KMS-11 (cell line): Measurements from ENCODE around the gene MEIOB.

ENCODE experiments used
- H2AFZ ChIP-seq: fragments of 200-600 bp; sonication (generic); 2 replicates; pipeline ENCODE4 v1.6.1; 2016; ENCODE audit warnings: antibody characterized with exemption, mixed run types, low read depth
- H3K27ac ChIP-seq: fragments of 200-600 bp; sonication (generic); 2 replicates; pipeline ENCODE4 v1.6.1; 2016; ENCODE audit warnings: mild to moderate bottlenecking, mixed run types
- H3K27me3 ChIP-seq: fragments of 200-600 bp; sonication (generic); 2 replicates; pipeline ENCODE4 v1.6.1; 2017; ENCODE audit warnings: mild to moderate bottlenecking, low read depth, mixed run types, moderate library complexity; ENCODE audit not compliant: insufficient read depth
- H3K36me3 ChIP-seq: fragments of 200-600 bp; sonication (generic); 2 replicates; pipeline ENCODE4 v1.6.1; 2017; ENCODE audit warnings: mild to moderate bottlenecking, mixed run types; ENCODE audit not compliant: insufficient read depth
- H3K4me1 ChIP-seq: fragments of 200-600 bp; sonication (generic); 2 replicates; pipeline ENCODE4 v1.6.1; 2016; ENCODE audit warnings: mild to moderate bottlenecking, low read depth, mixed run types; ENCODE audit not compliant: poor library complexity, severe bottlenecking
- H3K4me2 ChIP-seq: fragments of 200-600 bp; sonication (generic); 2 replicates; pipeline ENCODE4 v1.7.0; 2016; ENCODE audit warnings: mild to moderate bottlenecking, mixed run types
- H3K4me3 ChIP-seq: fragments of 200-600 bp; sonication (generic); IDR thresholded peaks from 2 replicates; pipeline ENCODE4 v1.6.1; 2017; ENCODE audit warnings: low read depth, low read length, mixed read lengths; ENCODE audit not compliant: insufficient read depth
- H3K79me2 ChIP-seq: fragments of 200-600 bp; sonication (generic); 2 replicates; pipeline ENCODE4 v1.6.1; 2016; ENCODE audit warnings: low read depth, mixed run types; ENCODE audit not compliant: insufficient read depth
- H3K9ac ChIP-seq: fragments of 200-600 bp; sonication (generic); 2 replicates; pipeline ENCODE4 v1.6.1; 2016; ENCODE audit warnings: mild to moderate bottlenecking, mixed run types
- H4K20me1 ChIP-seq: fragments of 200-600 bp; sonication (generic); 2 replicates; pipeline ENCODE4 v1.6.1; 2016; ENCODE audit warnings: mild to moderate bottlenecking, mixed run types; ENCODE audit not compliant: insufficient read depth
- CTCF ChIP-seq: fragments of 200-600 bp; sonication (generic); conservative IDR thresholded peaks from 2 replicates; pipeline ENCODE4 v1.6.1; 2017; ENCODE audit warnings: low read depth, mild to moderate bottlenecking, antibody characterized with exemption, low read length, moderate library complexity, mixed read lengths

Gene MEIOB

DNA sequence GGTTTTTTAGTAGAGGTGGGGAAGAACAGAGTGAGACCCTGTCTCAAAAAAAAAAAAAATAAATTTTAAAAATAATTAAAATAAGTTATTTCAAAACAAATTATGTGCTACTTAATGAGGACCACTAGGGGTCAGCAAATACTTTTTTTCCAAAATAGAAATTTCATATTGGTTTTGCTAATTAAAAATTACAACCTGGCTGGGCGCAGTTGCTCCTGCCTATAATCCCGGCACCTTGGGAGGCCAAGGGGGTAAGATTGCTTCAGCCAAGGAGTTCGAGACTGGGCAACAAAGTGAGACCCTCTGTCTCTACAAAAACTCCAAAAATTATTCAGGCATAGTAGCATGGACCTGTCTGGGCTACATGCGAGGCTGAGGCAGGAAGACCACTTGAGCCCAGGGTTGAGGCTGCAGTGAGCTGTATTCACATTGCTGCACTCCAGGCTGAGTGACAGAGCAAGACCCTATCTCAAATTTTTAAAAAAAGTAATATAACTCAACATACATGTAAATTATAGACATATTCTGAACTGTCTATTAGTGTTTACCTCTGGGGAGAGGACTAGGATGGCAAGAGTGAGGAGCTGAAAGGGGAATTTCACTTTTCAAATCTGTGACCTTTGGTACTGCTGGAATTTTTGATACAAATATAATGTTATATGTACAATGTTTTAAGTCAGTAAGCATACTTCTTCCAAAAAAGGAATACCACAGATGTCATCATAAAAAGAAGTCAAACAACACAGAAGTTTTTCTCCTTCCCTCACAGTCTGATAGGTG lies 8.1 kb downstream of the MEIOB start:
- peak; percentile 72 for TF ChIP-seq CTCF
- no peak overlapping the region for H2AFZ ChIP-seq

GRCh38 chr16:1862394-1862793 lies 9.6 kb downstream of the MEIOB start:
- Histone ChIP-seq H2AFZ (no peak overlapping the region), H3K4me2 (no peak overlapping the region), H3K79me2 (no peaks in the 10 kb centered on the region), H3K4me3 (no peak overlapping the region), H4K20me1 (no peaks in the 10 kb centered on the region), H3K36me3 (no peaks in the 10 kb centered on the region), H3K27ac (no peak overlapping the region), H3K4me1 (peaks cover 32% of the 10 kb centered on the region), H3K27me3 (peaks cover 36% of the 10 kb centered on the region; the same call in 1 of the 2 replicates), H3K9ac (no peak overlapping the region)
- TF ChIP-seq CTCF = no peak

More for the DNA sequence above, 8.1 kb downstream of the MEIOB start:
- Histone ChIP-seq H3K36me3 (no peaks in the 10 kb centered on the region), H3K27me3 (peaks cover 22% of the 10 kb centered on the region; the same call in 1 of the 2 replicates), H3K27ac (no peak overlapping the region), H3K4me3 (no peak overlapping the region), H3K4me1 (peaks cover 29% of the 10 kb centered on the region), H4K20me1 (no peaks in the 10 kb centered on the region), H3K9ac (no peak overlapping the region), H3K4me2 (no peak overlapping the region), H3K79me2 (no peaks in the 10 kb centered on the region)

GRCh38 chr16:1861730-1862129 lies 10.2 kb downstream of the MEIOB start:
- Histone ChIP-seq H3K79me2 (no peaks in the 10 kb centered on the region), H4K20me1 (no peaks in the 10 kb centered on the region), H3K4me2 (no peak overlapping the region), H3K4me3 (no peak overlapping the region), H3K27ac (no peak overlapping the region), H3K9ac (no peak overlapping the region), H3K4me1 (peaks cover 26% of the 10 kb centered on the region), H3K27me3 (peaks cover 36% of the 10 kb centered on the region; the same call in 1 of the 2 replicates), H3K36me3 (no peaks in the 10 kb centered on the region), H2AFZ (no peak overlapping the region)
- TF ChIP-seq CTCF = no peak

DNA sequence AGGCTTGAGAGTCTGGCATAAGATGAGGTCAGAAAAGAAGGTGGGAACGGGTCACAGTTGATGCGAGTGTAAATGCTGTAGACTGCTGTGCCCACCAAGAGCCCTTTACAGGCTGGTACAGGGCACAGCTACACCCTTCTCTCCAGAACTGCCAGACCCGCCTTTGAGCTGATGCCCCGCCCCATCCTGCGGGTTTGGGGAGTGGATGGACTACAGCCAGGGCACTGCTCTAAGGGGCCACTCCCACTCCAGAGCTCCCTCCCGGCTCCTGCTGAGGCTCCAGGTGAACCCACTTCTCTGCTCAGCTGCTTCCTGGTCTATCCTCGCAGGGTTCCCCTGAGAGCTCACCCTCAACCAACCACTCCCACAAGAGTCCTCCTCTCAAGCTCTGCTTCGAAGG lies 12.3 kb downstream of the MEIOB start:
- H3K4me1 ChIP-seq = peaks cover 13% of the 10 kb centered on the region
- peaks cover 38% of the 10 kb centered on the region; the same call in 1 of the 2 replicates for H3K27me3 ChIP-seq
- no peak overlapping the region for H3K4me2 ChIP-seq
- H3K4me3 ChIP-seq = no peak overlapping the region
- no peaks in the 10 kb centered on the region for H4K20me1 ChIP-seq
- no peak for TF ChIP-seq CTCF
- no peak overlapping the region for H2AFZ ChIP-seq
- no peaks in the 10 kb centered on the region for H3K79me2 ChIP-seq
- no peaks in the 10 kb centered on the region for H3K36me3 ChIP-seq
- H3K27ac ChIP-seq = no peak overlapping the region
- H3K9ac ChIP-seq = no peak overlapping the region
